Measurements from ENCODE around the gene TNNC1.

Gene TNNC1

GRCh38 chr3:52453496-52454249, at the start of gene TNNC1:
Gene TNNC1 (minus strand): TSS chr3:52454041. CDS start chr3:52454015, 26 bp downstream.
- DNase-seq (ENCODE audit: low read depth): no peak

- no peak for DNase-seq (ENCODE audit: low read depth)
Observed at GRCh38 chr3:52502808-52503350, 49.0 kb upstream of the TNNC1 start.

DNA sequence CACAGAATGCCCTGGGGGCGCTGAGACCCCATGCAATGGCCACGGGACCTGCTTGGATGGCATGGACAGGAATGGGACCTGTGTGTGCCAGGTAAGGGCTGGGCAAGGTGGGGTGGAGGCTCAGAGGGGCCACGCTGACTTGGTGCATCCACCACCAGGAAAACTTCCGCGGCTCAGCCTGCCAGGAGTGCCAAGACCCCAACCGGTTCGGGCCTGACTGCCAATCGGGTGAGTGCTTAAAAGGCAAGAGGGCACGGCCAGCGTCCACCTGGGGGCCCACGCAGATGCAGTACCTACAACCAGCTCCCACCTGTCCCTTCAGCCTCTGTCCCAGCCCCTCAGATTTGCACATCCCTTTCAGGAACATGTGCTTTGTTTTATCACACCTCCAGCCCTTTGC, 48.2 kb upstream of the TNNC1 start:
- DNase-seq (ENCODE audit: low read depth): no peak

GRCh38 chr3:52501046-52501445, 47.2 kb upstream of the TNNC1 start:
- DNase-seq (ENCODE audit: low read depth): no peak

DNA sequence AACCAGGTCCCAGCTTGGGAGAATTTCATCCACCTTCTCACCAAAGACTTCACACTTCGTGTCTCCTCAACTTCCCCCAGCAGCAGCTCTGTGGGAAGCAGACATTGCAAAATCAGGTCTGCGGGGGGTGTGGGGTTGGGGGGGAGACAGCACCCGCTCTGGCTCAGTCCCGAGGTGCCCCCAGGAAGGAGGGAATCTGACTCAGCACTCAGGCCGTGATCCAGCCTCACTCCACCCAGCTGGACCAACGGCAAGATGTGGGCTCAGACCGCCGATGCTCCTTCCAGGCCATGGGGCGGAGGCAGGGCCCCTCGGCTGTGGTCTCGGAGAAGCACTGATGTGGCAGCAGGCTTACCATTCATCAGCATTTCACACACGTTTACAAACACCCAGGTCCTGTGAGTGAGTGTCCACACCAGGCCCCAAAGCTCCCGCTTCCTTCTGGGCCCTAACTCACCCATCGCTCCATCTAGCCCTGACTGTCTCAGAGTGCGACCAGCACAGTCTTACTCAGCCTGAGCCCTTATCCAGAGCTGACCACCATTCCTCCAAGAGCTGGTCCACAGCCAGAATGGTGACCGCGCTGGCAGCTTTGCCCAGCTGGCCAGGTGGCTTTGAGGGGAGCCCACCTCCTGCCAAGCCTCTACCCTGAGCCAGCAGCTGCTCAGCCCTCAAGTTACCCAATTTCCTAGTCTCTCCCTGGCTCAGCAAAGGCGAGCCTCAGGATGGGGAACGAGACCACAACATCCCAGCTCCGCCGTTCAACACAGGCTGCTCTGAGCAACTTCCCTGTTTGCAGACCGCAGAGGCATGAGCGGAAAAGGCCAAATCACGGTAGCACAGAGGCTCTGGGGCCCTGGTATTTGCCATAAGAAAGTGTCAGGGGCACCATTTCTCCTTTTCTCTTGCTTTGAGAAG, 44.6 kb upstream of the TNNC1 start:
- peak; percentile 70 for DNase-seq (ENCODE audit: low read depth)

DNA sequence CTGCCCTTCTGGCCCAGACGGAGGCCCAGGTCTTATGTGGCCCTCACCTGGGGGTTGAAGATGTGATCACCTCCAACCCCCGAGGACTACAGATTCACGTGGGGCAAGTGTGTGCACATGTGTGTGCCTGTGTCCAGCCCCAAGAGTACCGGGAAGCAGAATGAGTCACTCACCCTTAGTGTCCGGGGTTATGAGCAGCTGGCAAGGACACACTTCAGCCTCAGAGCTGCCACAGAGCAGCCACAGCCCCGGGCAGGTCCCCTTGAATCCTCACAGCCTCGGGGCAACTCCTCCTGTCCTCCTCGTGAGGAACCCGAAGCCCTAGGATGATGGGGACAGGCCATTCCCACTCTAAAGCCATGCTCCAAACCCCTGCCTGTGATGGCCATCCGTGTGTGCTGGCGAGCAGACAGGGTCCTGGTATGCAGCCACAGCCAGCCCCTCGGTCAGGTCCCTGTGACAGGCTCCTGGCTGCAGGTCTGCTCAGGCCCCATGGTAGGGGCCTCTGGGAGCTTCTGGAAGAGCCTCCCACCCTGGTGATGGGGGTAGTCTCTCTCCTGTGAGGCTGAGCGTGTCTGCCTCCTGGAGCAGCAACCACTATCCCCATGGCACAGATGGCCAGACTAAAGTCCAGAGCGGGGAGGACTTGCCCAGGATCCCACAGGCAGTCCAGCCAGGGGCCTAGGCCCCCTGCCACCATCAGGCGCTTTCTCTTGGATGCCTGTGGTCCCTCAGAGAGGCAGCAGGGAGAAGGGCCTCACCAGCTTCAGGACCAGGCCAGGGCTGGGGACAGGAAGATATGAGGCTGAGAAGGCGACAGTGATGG, 42.1 kb upstream of the TNNC1 start:
- peak; percentile 53 for DNase-seq (ENCODE audit: low read depth)

- DNase-seq (ENCODE audit: low read depth): no peak
Observed at GRCh38 chr3:52494886-52495495, 41.1 kb upstream of the TNNC1 start, which contains the start of gene STAB1. Gene STAB1 (plus strand): TSS chr3:52495338. CDS start chr3:52495414, 76 bp downstream.

- DNase-seq (ENCODE audit: low read depth): no peak
Observed at GRCh38 chr3:52494445-52494844, 40.6 kb upstream of the TNNC1 start.

DNA sequence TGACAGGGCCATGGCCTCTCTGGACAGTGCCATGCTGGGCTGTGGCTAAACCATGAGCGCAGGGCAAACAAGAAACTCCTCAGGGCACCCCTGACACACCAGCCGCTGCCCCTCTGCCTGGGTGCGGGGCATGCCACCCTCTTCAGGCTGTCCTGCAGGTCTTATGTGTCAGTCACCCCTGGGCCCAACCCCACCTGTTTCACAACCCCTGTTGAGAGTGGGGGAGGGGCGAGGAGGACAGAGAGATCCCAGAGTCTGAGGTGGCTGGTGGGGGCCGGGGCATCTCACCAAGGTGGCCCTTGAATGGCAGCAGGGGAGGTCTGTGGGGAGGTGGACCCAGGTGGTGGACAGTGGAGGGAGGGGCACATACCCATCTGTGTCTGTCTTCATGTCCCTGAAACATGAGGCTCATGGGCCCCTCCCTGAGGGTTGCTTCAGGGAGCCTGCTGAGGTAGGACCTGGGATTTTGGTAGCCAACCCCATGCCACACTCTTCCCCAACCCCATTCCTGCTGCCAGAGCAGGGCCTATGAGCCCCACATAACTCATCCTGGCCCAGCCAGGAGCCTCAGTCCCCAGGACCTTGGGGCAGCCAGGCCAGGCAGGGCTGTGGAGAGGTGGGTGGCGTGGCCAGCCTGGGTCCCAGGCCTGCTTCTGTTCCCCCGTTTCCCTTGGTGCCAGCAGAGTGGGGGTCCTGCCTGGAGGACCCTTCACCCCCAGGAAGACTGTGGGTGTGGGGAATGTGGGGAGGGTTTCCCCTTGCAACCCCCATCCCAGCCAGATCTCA, 39.6 kb upstream of the TNNC1 start:
- no peak for DNase-seq (ENCODE audit: low read depth)

DNA sequence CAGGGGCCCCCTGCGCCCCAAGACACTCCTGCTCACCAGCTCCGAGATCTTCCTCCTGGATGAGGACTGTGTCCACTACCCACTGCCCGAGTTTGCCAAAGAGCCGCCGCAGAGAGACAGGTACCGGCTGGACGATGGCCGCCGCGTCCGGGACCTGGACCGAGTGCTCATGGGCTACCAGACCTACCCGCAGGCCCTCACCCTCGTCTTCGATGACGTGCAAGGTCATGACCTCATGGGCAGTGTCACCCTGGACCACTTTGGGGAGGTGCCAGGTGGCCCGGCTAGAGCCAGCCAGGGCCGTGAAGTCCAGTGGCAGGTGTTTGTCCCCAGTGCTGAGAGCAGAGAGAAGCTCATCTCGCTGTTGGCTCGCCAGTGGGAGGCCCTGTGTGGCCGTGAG, 38.2 kb upstream of the TNNC1 start:
- no peak for DNase-seq (ENCODE audit: low read depth)

- DNase-seq (ENCODE audit: low read depth): no peak
Observed at GRCh38 chr3:52490939-52491526, 37.2 kb upstream of the TNNC1 start.

DNA sequence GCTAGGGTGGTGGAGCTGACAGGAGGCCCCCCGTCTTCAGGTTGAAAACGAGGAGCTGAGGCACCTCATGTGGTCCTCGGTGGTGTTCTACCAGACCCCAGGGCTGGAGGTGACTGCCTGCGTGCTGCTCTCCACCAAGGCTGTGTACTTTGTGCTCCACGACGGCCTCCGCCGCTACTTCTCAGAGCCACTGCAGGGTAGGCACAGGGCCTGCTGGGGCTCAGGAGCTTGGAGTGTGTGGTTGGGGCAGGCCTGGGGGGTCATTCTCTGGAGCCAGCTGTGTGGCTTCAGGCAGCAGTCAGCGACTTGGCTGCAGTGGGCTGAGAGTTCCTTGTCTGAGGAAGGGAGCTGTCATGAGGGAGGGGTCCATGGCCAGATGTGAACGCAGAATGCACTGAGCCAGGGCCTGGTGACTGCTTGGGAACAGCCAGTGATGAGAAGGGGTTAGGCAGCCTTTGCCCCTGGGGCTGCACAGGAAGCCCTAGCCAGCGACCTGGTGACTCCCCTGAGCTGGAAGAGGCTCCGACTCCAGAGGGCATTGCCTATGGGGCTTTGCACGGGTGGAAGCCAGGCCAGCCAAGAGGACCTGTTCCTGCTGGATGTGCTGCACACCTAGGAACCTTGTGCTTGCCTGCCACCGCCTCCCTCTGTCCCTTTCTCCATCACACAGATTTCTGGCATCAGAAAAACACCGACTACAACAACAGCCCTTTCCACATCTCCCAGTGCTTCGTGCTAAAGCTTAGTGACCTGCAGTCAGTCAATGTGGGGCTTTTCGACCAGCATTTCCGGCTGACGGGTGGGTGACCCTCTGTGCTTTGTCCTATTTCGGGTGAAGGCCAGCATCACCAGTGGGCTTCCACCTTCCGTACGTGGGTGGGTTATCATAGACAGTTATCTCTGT, 36.4 kb upstream of the TNNC1 start:
- DNase-seq (ENCODE audit: low read depth): no peak

DNA sequence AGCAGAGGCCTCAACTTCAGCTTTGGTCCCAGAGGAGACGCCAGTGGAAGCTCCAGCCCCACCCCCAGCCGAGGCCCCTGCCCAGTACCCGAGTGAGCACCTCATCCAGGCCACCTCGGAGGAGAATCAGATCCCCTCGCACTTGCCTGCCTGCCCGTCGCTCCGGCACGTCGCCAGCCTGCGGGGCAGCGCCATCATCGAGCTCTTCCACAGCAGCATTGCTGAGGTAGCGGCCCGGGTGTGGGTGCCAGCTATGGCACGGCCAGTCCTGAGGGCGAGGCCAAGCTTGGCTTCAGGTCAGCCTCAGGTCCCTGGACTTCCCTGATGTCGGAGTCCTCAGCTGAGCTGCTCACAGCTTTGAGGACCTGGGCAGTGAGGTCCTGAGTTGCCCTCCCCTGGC, 35.6 kb upstream of the TNNC1 start:
- no peak for DNase-seq (ENCODE audit: low read depth)

GRCh38 chr3:52488746-52489145, 34.9 kb upstream of the TNNC1 start:
- no peak for DNase-seq (ENCODE audit: low read depth)

- DNase-seq (ENCODE audit: low read depth): no peak
Observed at GRCh38 chr3:52487788-52488691, 34.2 kb upstream of the TNNC1 start.

DNA sequence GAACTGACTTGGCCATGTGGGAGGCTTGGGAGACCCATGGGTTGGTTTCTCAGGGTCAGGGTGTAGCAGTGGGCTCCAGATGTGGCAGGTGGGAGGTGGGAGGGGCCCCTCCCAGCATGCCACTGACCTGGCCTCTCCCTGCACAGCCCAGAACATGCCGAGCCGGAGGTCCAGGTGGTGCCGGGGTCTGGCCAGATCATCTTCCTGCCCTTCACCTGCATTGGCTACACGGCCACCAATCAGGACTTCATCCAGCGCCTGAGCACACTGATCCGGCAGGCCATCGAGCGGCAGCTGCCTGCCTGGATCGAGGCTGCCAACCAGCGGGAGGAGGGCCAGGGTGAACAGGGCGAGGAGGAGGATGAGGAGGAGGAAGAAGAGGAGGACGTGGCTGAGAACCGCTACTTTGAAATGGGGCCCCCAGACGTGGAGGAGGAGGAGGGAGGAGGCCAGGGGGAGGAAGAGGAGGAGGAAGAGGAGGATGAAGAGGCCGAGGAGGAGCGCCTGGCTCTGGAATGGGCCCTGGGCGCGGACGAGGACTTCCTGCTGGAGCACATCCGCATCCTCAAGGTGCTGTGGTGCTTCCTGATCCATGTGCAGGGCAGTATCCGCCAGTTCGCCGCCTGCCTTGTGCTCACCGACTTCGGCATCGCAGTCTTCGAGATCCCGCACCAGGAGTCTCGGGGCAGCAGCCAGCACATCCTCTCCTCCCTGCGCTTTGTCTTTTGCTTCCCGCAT, 33.4 kb upstream of the TNNC1 start:
- no peak for DNase-seq (ENCODE audit: low read depth)

- no peak for DNase-seq (ENCODE audit: low read depth)
Observed at GRCh38 chr3:52484680-52485461, 31.0 kb upstream of the TNNC1 start.

Data from stromal cell of bone marrow (primary cell).